Measurements from ENCODE around the gene MACROH2A2. TPM values are rescaled to one million over a fixed set of nuclear protein-coding genes. Genes with fewer than 3 reads are reported as not detected.
"Not testable (repeated sequence)": the region's sequence is repeated elsewhere in the genome, so short reads cannot be mapped to it uniquely, and the experiment has no call there.

MACROH2A2 gene
- total RNA-seq, 2 donors from 2014 or later: 15.1 to 22.1 TPM

GRCh38 chr10:70078329-70078728 lies 25.7 kb downstream of the MACROH2A2 start:
- no peak for DNase-seq
- intact Hi-C loops (cut with DNase I): no loop called here
- Histone ChIP-seq H3K4me3 (no peak overlapping the region), H3K9ac (ENCODE audit: low read depth in 2 of 2, low read length in 2 of 2) (no peak overlapping the region), H3K9me3 (no peaks in the 10 kb centered on the region), H3K36me3 (no peaks in the 10 kb centered on the region), H3K27ac (no peak overlapping the region), H3K27me3 (no peaks in the 10 kb centered on the region), H3K4me1 (no peaks in the 10 kb centered on the region)
- TF ChIP-seq CTCF (IDR thresholded peaks at IDR 0.05): no peak

GRCh38 chr10:70078937-70079336 lies 26.3 kb downstream of the MACROH2A2 start:
- Histone ChIP-seq H3K4me1 (no peaks in the 10 kb centered on the region), H3K36me3 (no peaks in the 10 kb centered on the region), H3K9me3 (no peaks in the 10 kb centered on the region), H3K27me3 (no peaks in the 10 kb centered on the region), H3K4me3 (no peak overlapping the region), H3K27ac (no peak overlapping the region), H3K9ac (ENCODE audit: low read depth in 2 of 2, low read length in 2 of 2) (no peak overlapping the region)
- intact Hi-C loops (cut with DNase I): no loop called here
- no peak for TF ChIP-seq CTCF (IDR thresholded peaks at IDR 0.05)
- no peak for DNase-seq

- intact Hi-C loops (cut with DNase I); DNase-seq; H3K36me3 ChIP-seq; H3K27ac ChIP-seq; H3K9me3 ChIP-seq; H3K4me1 ChIP-seq; H3K27me3 ChIP-seq; H3K9ac ChIP-seq (ENCODE audit: low read depth in 2 of 2, low read length in 2 of 2); H3K4me3 ChIP-seq: not testable (repeated sequence)
These were observed 28.1 kb downstream of the MACROH2A2 start for GRCh38 chr10:70080789-70081188.

- Histone ChIP-seq H3K4me3 (no peak overlapping the region), H3K36me3 (no peaks in the 10 kb centered on the region), H3K27ac (no peak overlapping the region), H3K9me3 (no peaks in the 10 kb centered on the region), H3K9ac (ENCODE audit: low read depth in 2 of 2, low read length in 2 of 2) (no peak overlapping the region), H3K4me1 (no peaks in the 10 kb centered on the region), H3K27me3 (no peaks in the 10 kb centered on the region)
- intact Hi-C loops (cut with DNase I): no loop called here
- no peak for DNase-seq
- no peak for TF ChIP-seq CTCF (IDR thresholded peaks at IDR 0.05)
These were observed 31.5 kb downstream of the MACROH2A2 start for GRCh38 chr10:70084189-70084588.

- H3K4me3 ChIP-seq: no peak overlapping the region
- no peaks in the 10 kb centered on the region for H3K27me3 ChIP-seq
- H3K4me1 ChIP-seq: no peaks in the 10 kb centered on the region
- intact Hi-C loops (cut with DNase I): no loop called here
- no peak overlapping the region for H3K9ac ChIP-seq (ENCODE audit: low read depth in 2 of 2, low read length in 2 of 2)
- no peak for TF ChIP-seq CTCF (IDR thresholded peaks at IDR 0.05)
- H3K36me3 ChIP-seq: no peaks in the 10 kb centered on the region
- DNase-seq: no peak
- H3K27ac ChIP-seq: no peak overlapping the region
- H3K9me3 ChIP-seq: no peaks in the 10 kb centered on the region
These were observed 33.4 kb downstream of the MACROH2A2 start for GRCh38 chr10:70085975-70086613.

GRCh38 chr10:70087616-70088307 lies 35.1 kb downstream of the MACROH2A2 start:
- no peak overlapping the region for H3K9ac ChIP-seq (ENCODE audit: low read depth in 2 of 2, low read length in 2 of 2)
- intact Hi-C loops (cut with DNase I): no loop called here
- no peak overlapping the region for H3K4me3 ChIP-seq
- H3K27me3 ChIP-seq: no peaks in the 10 kb centered on the region
- H3K9me3 ChIP-seq: no peaks in the 10 kb centered on the region
- no peak overlapping the region for H3K27ac ChIP-seq
- no peak for DNase-seq
- TF ChIP-seq CTCF (IDR thresholded peaks at IDR 0.05): no peak
- no peaks in the 10 kb centered on the region for H3K4me1 ChIP-seq
- no peaks in the 10 kb centered on the region for H3K36me3 ChIP-seq

Data from colonic mucosa (tissue), 4 donors.